ENCODE measurements around the gene DPYSL3.

GRCh38 chr5:147510885-147511284, 1.0 kb upstream of the DPYSL3 start:
- TF ChIP-seq CTCF (IDR thresholded peaks at IDR 0.05) (no peak), EP300 (IDR thresholded peaks at IDR 0.05; ENCODE audit: low read depth) (no peak)

Data from transverse colon (tissue), 3 donors.